ENCODE data around the gene DBNL.

The DBNL gene

GRCh38 chr7:44100458-44101302 is 56.2 kb downstream of the DBNL start:
- no peak for FAIRE-seq

- no peak for FAIRE-seq
Measured at GRCh38 chr7:44101303-44101965, 56.9 kb downstream of the DBNL start.

GRCh38 chr7:44101966-44102845 is 57.7 kb downstream of the DBNL start:
- FAIRE-seq: no peak

GRCh38 chr7:44102846-44103565 is 58.5 kb downstream of the DBNL start:
- FAIRE-seq: no peak

GRCh38 chr7:44103566-44103922 is 59.0 kb downstream of the DBNL start:
- no peak for FAIRE-seq

GRCh38 chr7:44103923-44104859 is 59.7 kb downstream of the DBNL start, which contains the start of gene AEBP1:
Gene AEBP1 (plus strand): TSS chr7:44104345. CDS start chr7:44104666, 321 bp downstream.
- no peak for FAIRE-seq

- FAIRE-seq: no peak
Measured at GRCh38 chr7:44104860-44105771, 60.6 kb downstream of the DBNL start.

GRCh38 chr7:44105832-44106231 is 61.3 kb downstream of the DBNL start:
- no peak for FAIRE-seq

GRCh38 chr7:44106311-44107065 is 62.0 kb downstream of the DBNL start:
- FAIRE-seq: no peak

GRCh38 chr7:44107116-44107960 is 62.8 kb downstream of the DBNL start:
- FAIRE-seq: no peak

- no peak for FAIRE-seq
Measured at GRCh38 chr7:44107961-44108767, 63.7 kb downstream of the DBNL start.

- FAIRE-seq: no peak
Measured at GRCh38 chr7:44108768-44109750, 64.6 kb downstream of the DBNL start.

GRCh38 chr7:44109991-44110390 is 65.5 kb downstream of the DBNL start:
- no peak for FAIRE-seq

GRCh38 chr7:44110719-44111635 is 66.5 kb downstream of the DBNL start:
- FAIRE-seq: no peak
